HG02973 (cell line): ENCODE results near the gene PCCB.
A peak's percentile ranks its signal among the peaks of the same experiment; 100 is the strongest.
"Not testable (repeated sequence)": the region's sequence is repeated elsewhere in the genome, so short reads cannot be mapped to it uniquely, and the experiment has no call there.

Experiments used
- ATAC-seq: cut with Tn5 transposase; IDR thresholded peaks from one replicate; pipeline ENCODE4 v1.9.1; 2021; ENCODE audit warnings: moderate library complexity; ENCODE audit not compliant: unreplicated experiment

The PCCB gene

DNA sequence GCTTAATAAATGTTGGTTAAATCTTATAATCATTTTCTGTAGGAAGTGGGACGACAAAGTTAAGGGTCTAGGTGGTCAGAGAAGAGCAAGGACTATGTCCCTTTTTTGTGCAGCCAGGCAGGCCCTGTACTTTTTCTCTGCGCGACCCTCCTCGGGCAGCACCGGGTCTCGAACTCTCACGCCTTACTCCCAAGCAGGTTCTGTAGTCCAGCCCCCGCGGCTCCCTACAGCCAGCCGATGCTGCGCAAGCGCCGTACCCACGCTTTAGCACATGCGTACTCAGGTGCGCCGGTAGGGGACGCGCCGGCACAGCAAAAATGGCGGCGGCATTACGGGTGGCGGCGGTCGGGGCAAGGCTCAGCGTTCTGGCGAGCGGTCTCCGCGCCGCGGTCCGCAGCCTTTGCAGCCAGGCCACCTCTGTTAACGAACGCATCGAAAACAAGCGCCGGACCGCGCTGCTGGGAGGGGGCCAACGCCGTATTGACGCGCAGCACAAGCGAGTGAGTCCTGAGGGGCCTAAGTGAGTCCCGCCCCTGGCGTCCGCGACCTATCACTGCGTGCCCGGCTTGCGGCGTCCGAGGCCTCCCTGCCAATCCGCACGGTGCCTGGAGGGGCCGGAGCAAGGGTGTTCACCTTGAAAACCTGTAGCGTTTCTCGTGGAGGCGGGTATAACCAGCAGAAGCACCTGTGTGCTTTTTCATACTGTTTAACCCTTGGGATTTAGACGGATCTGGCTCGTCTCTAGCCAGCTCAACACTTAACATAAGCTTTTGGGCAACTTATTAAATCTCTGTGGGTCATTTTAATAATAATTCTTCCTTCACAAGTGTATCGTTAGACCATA lies at the start of gene PCCB:
TSS of gene PCCB (plus strand) at position 282 of the 844 bp plus-strand sequence. CDS start at position 318, 36 bp downstream.
- peak; percentile 98 for ATAC-seq

DNA sequence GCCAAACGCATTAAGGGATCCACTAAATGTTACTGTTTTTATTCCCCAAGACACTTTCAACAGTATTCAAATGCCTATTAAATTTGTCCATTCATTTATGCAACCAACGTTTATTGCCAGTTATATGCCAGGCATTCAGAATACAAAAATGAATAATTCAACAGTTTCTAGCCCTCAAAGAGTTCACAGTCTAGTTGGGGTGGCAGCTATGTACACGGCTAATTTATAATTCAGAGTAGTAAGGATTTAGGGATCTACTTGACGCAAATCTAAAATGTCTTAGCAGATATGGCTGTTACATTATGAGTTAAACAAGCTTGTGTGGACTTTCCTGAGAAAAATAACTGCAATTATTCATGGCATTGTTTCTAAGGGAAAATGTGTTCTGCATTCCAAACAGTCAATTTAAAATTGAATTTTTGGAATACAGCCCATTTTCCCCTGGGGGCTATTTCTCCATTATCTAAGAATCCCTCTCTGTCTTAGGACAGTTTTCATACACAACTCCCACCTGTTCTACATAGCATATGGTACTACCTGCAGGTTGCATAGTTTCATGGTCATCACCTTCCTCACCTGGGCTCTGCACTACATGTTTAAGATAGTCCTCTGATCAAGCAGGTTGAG lies 42.5 kb upstream of the PCCB start:
- ATAC-seq: no peak

- no peak for ATAC-seq
Measured at GRCh38 chr3:136209921-136210320, 40.2 kb upstream of the PCCB start.

- ATAC-seq: no peak
Measured at GRCh38 chr3:136211547-136211946, 38.6 kb upstream of the PCCB start.

DNA sequence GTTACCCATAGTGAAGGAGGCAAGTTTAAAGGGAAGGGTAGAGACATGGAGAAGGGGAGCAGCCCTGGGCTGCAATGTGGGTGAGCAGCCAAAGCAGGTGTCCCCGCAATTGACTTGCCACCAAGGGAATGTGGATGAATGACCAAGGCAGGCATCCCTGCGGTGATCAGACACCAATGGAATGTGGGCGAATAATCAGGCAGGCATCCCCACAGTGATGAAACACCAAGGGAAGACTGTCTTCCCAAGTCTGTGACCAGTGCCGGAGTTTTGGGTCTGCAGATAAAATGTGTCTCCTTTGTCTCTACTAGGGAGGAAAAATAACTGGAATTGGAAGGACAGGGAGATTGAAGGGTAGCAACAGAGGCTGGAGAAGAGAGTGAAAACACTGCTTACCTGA lies 27.4 kb upstream of the PCCB start:
- not testable (repeated sequence) for ATAC-seq

DNA sequence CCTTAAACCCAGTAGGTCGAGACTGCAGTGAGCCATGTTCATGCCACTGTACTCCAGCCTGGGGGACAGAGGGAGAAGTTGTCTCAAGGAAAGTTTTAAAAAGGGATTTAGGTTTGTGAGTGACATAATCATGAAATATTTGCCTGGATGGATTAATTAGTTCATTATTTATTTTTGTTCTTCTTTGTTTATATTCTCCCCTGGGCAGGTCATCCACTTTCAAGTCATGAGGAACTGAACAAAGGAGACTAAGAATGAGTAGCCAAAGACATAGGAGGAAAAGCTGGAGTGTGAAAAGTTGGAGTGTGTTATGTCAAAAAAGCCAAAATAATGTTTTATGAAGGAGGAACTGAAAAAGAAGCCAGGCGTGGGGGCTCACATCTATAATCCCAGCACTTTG lies 17.7 kb upstream of the PCCB start:
- no peak for ATAC-seq

GRCh38 chr3:136235545-136235944 lies 14.6 kb upstream of the PCCB start:
- no peak for ATAC-seq

- no peak for ATAC-seq
Measured at GRCh38 chr3:136236109-136236508, 14.0 kb upstream of the PCCB start.

DNA sequence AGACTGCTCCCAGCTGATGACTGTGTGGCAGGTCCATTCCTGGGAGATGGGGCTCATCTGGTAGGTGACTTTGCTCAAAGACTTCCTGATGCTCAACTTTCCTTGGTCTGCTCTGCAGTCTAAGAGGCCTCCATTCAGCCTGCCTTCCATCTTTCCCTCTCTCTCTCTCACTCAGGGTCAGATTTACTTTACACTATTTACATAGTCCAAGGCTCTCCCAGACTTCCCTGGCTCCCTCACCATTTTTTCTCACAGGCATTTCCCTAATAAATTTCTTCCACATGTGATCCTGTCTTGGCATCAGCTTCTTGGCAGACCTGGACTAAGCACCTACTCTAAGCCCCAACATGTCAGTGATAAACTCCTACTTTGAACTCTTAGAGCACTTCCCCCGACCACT lies 13.0 kb upstream of the PCCB start:
- ATAC-seq: no peak

DNA sequence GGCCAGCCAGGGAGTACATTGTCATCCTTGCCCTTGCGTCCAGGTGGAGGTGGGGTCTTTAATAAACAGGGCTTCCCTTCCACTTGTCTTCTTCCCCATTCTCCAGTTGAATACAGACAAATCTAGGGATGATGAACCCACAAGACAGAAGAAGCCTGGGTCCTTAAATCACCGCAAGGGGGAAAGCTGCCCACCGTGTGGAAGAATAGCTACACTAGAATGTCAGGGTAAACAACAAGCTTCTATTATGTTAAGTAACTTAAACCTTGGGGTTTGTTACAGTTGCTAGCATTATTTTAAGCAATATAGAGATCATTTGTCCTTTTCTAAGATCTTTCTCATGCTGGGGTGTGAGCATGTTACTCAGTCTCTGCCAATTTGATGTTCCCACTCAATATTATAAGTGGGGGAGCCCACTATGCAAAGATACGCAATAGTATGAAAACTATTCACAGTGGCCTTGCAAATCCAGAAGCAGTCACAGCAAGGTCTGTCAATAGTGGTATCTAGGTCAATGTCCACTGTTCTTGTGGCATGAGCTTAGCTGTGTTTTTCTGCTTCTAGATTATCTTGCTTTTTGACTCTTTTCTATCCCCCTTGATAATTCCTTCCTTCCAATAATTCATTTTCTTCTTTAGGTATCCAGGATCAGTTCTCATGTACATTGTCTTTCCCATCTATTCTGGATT lies 12.0 kb upstream of the PCCB start:
- no peak for ATAC-seq

DNA sequence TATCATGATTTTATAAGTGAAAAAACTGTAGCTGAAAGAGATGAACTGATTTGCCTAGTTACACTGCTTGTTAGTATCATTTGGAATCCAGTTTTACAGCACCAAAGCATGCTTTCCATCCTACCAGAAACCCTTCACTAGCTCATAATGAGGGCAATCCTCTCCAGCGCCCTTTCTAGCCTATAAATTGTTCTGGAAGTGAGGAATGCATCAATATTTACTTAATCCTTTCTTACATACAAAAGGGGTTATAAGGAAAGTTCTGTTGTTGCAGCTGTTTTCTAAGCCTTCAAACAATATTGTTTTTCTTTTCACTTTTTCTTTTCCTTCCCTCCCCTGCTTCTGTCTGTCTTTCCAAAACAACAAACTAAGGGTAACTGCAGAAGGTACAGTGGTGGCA lies 11.0 kb upstream of the PCCB start:
- no peak for ATAC-seq

GRCh38 chr3:136245691-136246090 lies 4.4 kb upstream of the PCCB start:
- no peak for ATAC-seq

DNA sequence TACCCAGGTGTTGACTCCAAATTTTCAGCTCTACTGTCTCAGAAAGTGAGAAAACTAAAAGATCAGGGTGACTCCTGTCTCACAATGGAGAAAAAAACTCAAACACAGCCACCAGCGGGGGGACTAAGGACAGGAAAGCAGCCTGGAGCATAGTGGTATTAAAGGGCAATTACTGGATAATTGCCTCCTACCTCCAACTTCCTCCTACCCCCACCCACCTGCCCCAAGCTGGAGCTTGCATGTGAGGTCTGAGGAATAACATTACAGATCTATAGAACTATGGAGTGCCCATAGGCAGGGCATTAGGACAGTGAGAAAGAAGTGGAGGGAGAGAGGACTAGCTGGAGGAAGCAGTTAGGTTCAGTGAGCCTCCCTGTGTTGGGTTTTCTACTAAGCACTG lies 2.7 kb upstream of the PCCB start:
- ATAC-seq: no peak

DNA sequence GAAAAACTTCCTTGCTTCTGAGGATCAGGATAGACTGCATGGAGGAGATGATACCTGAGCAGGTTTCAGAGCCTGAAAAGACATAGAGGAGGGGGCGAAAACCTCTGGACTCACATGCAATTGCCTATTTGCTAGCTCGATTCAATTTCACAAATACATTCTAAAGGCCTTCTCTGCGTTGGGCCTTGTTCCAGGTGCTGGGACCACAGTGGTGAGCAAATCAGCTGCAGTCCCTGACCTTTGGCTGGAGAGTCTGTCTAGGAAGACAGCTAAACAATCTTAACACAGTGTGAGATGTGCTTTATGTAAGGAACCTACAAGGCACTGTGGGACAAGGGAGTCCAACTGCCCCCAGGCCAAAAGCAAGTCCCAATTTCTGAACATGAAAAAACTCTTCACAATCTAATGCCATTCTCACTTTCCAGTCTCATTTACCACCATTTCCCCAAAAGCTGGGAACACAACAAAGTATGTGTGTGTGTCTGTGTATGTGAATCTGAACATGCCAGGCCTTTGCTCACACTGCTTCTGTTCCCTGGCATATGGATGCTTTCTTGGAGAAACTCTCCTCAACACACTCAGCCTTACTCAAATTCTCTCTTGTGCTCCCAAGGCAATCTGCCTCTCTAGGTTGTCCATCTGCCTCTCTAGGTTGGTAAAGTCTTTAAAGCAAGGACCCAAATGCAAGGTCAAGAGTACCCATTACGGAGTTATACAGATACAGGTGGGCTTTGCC lies 2.1 kb upstream of the PCCB start:
- ATAC-seq: no peak

DNA sequence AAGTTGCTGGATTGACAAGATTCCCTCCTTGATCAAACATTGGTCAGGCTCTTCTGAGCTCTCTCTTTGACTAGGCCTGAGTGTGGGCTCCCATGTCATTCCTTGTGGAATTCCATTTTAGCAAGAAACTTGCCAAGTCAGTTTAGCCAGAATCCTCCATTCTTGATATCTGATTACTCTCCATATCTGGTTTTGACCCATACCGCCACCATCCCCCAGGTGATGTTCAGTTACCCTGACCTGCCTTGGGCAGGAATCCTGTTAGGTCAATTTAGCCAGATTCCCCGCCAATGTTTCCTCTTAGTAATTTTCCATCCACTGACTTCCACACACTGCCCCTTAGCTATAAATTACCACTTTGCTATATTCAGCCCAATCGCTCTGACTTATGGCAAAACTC lies 1.0 kb upstream of the PCCB start:
- no peak for ATAC-seq

DNA sequence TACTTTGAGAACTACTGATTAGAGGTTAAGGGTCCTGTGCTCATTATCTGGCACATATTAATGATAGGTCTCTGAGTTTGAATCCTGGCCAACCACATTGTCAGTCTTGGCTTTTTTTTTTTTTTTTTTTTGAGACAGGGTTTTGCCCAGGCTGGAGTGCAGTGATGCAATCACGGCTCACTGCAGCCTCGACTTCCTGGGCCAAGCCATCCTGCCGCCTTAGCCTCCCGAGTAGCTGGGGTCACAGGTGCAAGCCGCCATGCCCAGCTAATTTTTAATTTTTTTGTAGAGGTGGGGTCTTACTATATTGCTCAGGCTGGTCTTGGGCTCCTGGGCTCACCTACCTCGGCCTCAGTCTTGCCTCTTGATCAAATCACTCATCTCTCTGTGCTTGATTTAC lies 547 bp upstream of the PCCB start:
- no peak for ATAC-seq

GRCh38 chr3:136250903-136251460 lies 842 bp downstream of the PCCB start:
- ATAC-seq: peak; percentile 26

DNA sequence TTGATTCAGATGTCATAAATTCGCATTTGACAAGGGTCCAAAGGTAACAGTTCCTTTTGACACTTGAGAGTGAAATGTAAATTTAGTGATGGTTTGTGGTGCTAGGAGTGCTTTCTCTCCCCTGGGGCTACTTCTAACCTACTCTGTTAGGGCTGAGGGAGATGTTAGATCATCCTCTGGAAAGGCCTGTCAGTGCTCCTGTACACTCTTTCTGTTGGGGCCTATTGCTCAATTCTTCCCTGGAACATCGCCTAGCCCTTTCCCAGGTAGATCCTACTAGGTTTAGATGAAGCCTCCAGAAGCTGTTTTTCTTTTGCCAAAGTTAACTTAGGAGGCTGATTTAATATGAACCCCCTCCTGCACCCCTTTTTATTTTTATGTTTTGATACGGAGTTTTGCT lies 1.4 kb downstream of the PCCB start:
- no peak for ATAC-seq

- no peak for ATAC-seq
Measured at GRCh38 chr3:136255672-136256406, 5.7 kb downstream of the PCCB start.

- ATAC-seq: no peak
Measured at GRCh38 chr3:136258199-136258598, 8.1 kb downstream of the PCCB start.
